ENCODE data around the gene U2SURP.

The U2SURP gene

DNA sequence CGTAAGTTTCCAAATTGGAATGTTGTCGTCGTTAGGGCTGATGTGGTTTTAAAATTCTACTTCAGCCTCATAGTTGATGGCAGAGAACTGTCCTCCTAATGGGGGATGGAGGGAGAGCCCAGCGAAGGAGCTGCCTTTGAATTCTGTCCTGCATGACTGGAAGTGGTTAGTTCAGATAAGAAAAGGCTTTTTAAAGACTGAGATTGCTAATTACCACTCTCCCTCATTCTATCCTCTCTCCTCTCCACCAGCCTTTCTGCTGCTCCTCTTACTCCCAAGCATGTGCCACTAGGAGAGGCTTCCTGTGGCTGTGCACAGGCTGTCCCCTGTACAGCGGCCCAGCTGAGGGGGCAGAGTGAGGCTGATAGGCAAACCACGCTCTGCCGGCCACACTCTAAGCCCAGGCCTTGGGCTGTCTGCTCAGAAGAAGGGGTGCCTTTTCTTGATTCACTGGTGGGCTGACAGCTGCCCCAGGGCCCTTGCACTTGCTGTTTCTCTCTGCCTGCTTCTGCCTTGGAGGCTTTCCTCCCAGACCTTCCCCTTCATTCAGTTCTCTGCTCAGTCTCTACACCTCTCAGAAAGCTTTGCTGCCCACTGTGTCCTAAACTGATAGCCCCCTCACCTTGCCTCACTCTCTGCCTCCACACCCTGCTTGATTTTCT lies 29.1 kb upstream of the U2SURP start:
- H3K27ac ChIP-seq (replicated peaks): no peak overlapping the region
- DNase-seq (ENCODE audit: low read depth in 1 of 2, low spot score in 1 of 2): no peak
- H3K4me3 ChIP-seq (replicated peaks; ENCODE audit: insufficient read depth, low read length): no peak overlapping the region
- TF ChIP-seq SPI1 (IDR thresholded peaks at IDR 0.05; ENCODE audit: borderline replicate concordance, low read depth) (no peak), CTCF (IDR thresholded peaks at IDR 0.05; ENCODE audit: insufficient read depth, low read length) (no peak), GABPA (IDR thresholded peaks at IDR 0.05; ENCODE audit: low read depth) (no peak), REST (IDR thresholded peaks at IDR 0.05; ENCODE audit: insufficient replicate concordance, low read depth) (no peak), POLR2AphosphoS5 (IDR thresholded peaks at IDR 0.05; ENCODE audit: low read depth) (no peak)
- no peaks in the 10 kb centered on the region for H3K27me3 ChIP-seq (ENCODE audit: insufficient read depth, poor library complexity, severe bottlenecking)

DNA sequence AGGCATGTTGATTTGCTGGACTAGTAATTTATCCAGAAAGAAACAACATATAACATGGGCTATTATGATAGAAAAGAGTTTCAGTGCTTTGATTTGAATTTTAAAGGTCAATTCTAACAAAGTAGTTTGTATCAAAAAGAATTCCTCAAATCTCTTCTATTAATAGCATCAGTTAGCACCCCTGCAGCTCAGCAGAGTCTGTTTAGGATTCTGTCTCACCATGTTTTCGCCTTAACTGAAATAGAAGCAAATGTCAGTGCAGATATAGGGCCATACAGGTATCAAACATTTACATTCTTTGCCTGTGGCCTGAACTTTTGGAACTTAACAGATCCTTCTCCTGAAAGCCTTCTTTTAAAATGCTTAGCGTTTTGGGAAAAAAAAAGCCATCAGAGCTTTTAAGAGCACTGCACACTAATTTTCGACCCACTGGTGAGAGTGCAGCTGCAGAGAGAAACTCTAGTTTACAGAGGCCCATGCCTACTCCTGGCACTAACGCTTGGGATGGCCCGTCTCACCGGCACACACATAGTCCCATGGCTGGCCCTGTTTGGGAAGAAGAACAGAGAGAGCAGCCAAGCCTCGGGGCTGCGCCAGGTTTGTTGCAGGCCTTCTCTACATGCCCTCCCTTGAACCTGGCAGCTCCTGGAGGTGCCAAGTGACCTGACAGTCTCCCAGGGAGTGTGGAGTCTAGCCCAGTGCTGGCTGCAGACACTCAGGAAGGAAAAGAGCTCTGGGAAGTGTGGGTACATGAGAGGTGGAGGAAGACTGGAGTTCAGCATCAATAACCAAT lies 28.0 kb upstream of the U2SURP start:
- no peak for TF ChIP-seq REST (IDR thresholded peaks at IDR 0.05; ENCODE audit: insufficient replicate concordance, low read depth)
- no peak for TF ChIP-seq SPI1 (IDR thresholded peaks at IDR 0.05; ENCODE audit: borderline replicate concordance, low read depth)
- TF ChIP-seq CTCF (IDR thresholded peaks at IDR 0.05; ENCODE audit: insufficient read depth, low read length): no peak
- TF ChIP-seq POLR2AphosphoS5 (IDR thresholded peaks at IDR 0.05; ENCODE audit: low read depth): no peak
- no peak for TF ChIP-seq GABPA (IDR thresholded peaks at IDR 0.05; ENCODE audit: low read depth)
- Histone ChIP-seq H3K27me3 (ENCODE audit: insufficient read depth, poor library complexity, severe bottlenecking) (no peaks in the 10 kb centered on the region), H3K27ac (replicated peaks) (no peak overlapping the region), H3K4me3 (replicated peaks; ENCODE audit: insufficient read depth, low read length) (no peak overlapping the region)
- no peak for DNase-seq (ENCODE audit: low read depth in 1 of 2, low spot score in 1 of 2)

DNA sequence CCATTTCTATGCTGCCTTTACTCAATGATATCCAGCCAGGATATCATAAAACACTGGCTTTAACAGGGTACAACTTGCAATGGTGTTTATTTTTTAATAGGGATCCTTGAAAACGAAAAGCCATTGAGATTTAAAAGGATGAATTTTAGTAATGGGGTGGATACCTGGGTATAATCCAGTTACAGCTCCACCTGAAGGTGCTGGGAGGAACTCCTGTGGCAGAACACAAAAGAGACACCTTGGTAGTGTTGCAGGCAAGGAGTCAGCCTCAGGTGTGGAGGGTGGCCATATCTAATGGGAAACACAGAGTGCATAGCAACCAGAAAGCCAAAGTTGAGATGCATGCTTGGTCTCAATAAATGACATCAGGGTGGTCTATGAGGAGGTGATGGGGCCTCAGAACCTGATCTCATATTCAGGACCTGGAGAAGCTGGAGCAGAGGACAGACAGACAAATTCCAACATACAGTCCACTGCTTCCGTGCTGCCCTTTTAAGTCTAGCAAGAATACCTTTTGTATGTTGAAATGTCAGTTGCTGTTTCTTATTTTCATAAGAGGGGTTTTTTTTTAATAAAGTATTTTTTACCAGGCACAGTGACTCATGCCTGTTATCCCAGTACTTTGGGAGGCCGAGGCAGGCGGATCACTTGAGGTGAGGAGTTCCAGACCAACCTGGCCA lies 25.9 kb upstream of the U2SURP start:
- DNase-seq (ENCODE audit: low read depth in 1 of 2, low spot score in 1 of 2): no peak
- Histone ChIP-seq H3K4me3 (replicated peaks; ENCODE audit: insufficient read depth, low read length) (no peak overlapping the region), H3K27ac (replicated peaks) (no peak overlapping the region), H3K27me3 (ENCODE audit: insufficient read depth, poor library complexity, severe bottlenecking) (no peaks in the 10 kb centered on the region)
- TF ChIP-seq SPI1 (IDR thresholded peaks at IDR 0.05; ENCODE audit: borderline replicate concordance, low read depth) (no peak), REST (IDR thresholded peaks at IDR 0.05; ENCODE audit: insufficient replicate concordance, low read depth) (no peak), CTCF (IDR thresholded peaks at IDR 0.05; ENCODE audit: insufficient read depth, low read length) (no peak), POLR2AphosphoS5 (IDR thresholded peaks at IDR 0.05; ENCODE audit: low read depth) (no peak), GABPA (IDR thresholded peaks at IDR 0.05; ENCODE audit: low read depth) (no peak)
